ENCODE measurements around the gene CPNE5. TPM values are rescaled to one million over a fixed set of nuclear protein-coding genes. Genes with fewer than 3 reads are reported as not detected.

CPNE5 gene
- total and polyA plus RNA-seq, 9 of the 15 experiments (the other 6 are each of a cell fraction or from before 2014, with no cell fraction given): 0.14 to 1.0 (median 0.46) TPM; not detected in 2

DNA sequence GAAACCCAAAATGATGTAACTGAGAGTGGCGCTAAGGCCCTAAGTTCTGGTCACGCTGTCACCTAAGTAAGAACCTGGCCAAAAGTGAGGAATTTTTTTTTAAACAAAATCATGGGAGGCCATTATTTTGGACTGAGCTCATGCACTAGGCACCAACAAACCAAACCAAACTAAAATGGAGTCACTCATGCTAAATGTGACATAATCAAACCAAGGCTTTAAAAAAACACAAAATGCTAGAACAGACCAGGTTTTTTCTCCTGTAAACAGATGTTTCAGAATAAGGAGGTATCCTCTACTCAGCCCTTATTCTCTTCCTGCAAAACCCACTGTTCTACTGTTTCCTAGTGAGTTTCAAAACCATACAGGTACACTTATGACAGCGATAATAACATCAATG, 45.4 kb upstream of the CPNE5 start (continued):
- TF ChIP-seq DDX20 (tag; IDR thresholded peaks at IDR 0.05; ENCODE audit: low read depth) (peak; percentile 95), ZSCAN29 (IDR thresholded peaks at IDR 0.05) (no peak), ZC3H8 (IDR thresholded peaks at IDR 0.05) (no peak), SP1 (CRISPR knock-in tag; IDR thresholded peaks at IDR 0.05) (no peak), KLF13 (tag; IDR thresholded peaks at IDR 0.05; ENCODE audit: borderline replicate concordance, low read depth) (peak; percentile 83), ATF1 (CRISPR knock-in tag; IDR thresholded peaks at IDR 0.05) (no peak), ATF1 (tag; IDR thresholded peaks at IDR 0.05) (peak; percentile 61; the same call in 1 of the 2 replicates), BCOR (IDR thresholded peaks at IDR 0.05) (no peak), GATA2 (CRISPR knock-in tag; IDR thresholded peaks at IDR 0.05) (no peak)
- TF ChIP-seq, protein P1, sequence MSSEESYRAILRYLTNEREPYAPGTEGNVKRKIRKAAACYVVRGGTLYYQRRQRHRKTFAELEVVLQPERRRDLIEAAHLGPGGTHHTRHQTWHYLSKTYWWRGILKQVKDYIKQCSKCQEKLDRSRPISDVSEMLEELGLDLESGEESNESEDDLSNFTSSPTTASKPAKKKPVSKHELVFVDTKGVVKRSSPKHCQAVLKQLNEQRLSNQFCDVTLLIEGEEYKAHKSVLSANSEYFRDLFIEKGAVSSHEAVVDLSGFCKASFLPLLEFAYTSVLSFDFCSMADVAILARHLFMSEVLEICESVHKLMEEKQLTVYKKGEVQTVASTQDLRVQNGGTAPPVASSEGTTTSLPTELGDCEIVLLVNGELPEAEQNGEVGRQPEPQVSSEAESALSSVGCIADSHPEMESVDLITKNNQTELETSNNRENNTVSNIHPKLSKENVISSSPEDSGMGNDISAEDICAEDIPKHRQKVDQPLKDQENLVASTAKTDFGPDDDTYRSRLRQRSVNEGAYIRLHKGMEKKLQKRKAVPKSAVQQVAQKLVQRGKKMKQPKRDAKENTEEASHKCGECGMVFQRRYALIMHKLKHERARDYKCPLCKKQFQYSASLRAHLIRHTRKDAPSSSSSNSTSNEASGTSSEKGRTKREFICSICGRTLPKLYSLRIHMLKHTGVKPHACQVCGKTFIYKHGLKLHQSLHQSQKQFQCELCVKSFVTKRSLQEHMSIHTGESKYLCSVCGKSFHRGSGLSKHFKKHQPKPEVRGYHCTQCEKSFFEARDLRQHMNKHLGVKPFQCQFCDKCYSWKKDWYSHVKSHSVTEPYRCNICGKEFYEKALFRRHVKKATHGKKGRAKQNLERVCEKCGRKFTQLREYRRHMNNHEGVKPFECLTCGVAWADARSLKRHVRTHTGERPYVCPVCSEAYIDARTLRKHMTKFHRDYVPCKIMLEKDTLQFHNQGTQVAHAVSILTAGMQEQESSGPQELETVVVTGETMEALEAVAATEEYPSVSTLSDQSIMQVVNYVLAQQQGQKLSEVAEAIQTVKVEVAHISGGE (CRISPR knock-in tag; IDR thresholded peaks at IDR 0.05): no peak
- TF ChIP-seq, protein P2, sequence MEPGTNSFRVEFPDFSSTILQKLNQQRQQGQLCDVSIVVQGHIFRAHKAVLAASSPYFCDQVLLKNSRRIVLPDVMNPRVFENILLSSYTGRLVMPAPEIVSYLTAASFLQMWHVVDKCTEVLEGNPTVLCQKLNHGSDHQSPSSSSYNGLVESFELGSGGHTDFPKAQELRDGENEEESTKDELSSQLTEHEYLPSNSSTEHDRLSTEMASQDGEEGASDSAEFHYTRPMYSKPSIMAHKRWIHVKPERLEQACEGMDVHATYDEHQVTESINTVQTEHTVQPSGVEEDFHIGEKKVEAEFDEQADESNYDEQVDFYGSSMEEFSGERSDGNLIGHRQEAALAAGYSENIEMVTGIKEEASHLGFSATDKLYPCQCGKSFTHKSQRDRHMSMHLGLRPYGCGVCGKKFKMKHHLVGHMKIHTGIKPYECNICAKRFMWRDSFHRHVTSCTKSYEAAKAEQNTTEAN (CRISPR knock-in tag; IDR thresholded peaks at IDR 0.05): no peak
- TF ChIP-seq, protein P3, sequence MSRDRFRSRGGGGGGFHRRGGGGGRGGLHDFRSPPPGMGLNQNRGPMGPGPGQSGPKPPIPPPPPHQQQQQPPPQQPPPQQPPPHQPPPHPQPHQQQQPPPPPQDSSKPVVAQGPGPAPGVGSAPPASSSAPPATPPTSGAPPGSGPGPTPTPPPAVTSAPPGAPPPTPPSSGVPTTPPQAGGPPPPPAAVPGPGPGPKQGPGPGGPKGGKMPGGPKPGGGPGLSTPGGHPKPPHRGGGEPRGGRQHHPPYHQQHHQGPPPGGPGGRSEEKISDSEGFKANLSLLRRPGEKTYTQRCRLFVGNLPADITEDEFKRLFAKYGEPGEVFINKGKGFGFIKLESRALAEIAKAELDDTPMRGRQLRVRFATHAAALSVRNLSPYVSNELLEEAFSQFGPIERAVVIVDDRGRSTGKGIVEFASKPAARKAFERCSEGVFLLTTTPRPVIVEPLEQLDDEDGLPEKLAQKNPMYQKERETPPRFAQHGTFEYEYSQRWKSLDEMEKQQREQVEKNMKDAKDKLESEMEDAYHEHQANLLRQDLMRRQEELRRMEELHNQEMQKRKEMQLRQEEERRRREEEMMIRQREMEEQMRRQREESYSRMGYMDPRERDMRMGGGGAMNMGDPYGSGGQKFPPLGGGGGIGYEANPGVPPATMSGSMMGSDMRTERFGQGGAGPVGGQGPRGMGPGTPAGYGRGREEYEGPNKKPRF (IDR thresholded peaks at IDR 0.05; ENCODE audit: low read depth, low read length): no peak
- TF ChIP-seq, protein P4, sequence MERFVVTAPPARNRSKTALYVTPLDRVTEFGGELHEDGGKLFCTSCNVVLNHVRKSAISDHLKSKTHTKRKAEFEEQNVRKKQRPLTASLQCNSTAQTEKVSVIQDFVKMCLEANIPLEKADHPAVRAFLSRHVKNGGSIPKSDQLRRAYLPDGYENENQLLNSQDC (CRISPR knock-in tag; IDR thresholded peaks at IDR 0.05): no peak
- TF ChIP-seq, protein P5, sequence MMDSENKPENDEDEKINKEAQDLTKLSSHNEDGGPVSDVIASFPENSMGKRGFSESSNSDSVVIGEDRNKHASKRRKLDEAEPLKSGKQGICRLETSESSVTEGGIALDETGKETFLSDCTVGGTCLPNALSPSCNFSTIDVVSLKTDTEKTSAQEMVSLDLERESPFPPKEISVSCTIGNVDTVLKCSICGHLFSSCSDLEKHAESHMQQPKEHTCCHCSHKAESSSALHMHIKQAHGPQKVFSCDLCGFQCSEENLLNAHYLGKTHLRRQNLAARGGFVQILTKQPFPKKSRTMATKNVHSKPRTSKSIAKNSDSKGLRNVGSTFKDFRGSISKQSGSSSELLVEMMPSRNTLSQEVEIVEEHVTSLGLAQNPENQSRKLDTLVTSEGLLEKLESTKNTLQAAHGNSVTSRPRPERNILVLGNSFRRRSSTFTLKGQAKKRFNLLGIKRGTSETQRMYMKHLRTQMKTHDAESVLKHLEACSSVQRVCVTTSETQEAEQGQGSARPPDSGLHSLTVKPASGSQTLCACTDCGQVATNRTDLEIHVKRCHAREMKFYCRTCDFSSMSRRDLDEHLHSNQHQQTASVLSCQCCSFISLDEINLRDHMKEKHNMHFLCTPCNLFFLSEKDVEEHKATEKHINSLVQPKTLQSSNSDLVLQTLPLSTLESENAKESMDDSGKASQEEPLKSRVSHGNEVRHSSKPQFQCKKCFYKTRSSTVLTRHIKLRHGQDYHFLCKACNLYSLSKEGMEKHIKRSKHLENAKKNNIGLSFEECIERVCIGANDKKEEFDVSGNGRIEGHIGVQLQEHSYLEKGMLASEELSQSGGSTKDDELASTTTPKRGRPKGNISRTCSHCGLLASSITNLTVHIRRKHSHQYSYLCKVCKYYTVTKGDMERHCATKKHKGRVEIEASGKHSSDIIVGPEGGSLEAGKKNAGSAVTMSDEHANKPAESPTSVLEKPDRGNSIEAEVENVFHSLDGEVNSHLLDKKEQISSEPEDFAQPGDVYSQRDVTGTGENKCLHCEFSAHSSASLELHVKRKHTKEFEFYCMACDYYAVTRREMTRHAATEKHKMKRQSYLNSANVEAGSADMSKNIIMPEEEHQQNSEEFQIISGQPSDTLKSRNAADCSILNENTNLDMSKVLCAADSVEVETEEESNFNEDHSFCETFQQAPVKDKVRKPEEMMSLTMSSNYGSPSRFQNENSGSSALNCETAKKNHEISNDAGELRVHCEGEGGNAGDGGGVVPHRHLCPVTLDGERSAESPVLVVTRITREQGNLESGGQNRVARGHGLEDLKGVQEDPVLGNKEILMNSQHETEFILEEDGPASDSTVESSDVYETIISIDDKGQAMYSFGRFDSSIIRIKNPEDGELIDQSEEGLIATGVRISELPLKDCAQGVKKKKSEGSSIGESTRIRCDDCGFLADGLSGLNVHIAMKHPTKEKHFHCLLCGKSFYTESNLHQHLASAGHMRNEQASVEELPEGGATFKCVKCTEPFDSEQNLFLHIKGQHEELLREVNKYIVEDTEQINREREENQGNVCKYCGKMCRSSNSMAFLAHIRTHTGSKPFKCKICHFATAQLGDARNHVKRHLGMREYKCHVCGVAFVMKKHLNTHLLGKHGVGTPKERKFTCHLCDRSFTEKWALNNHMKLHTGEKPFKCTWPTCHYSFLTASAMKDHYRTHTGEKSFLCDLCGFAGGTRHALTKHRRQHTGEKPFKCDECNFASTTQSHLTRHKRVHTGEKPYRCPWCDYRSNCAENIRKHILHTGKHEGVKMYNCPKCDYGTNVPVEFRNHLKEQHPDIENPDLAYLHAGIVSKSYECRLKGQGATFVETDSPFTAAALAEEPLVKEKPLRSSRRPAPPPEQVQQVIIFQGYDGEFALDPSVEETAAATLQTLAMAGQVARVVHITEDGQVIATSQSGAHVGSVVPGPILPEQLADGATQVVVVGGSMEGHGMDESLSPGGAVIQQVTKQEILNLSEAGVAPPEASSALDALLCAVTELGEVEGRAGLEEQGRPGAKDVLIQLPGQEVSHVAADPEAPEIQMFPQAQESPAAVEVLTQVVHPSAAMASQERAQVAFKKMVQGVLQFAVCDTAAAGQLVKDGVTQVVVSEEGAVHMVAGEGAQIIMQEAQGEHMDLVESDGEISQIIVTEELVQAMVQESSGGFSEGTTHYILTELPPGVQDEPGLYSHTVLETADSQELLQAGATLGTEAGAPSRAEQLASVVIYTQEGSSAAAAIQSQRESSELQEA (IDR thresholded peaks at IDR 0.05; ENCODE audit: low read depth): no peak
